GM18861 (cell line): ENCODE results near the gene TGFBR3.

Source experiments
- ATAC-seq: cut with Tn5 transposase; IDR thresholded peaks from one replicate; pipeline ENCODE4 v1.9.1; 2021; ENCODE audit not compliant: unreplicated experiment

TGFBR3 gene

GRCh38 chr1:91827459-91828321 is 58.3 kb downstream of the TGFBR3 start:
- ATAC-seq: no peak

GRCh38 chr1:91827087-91827458 is 58.9 kb downstream of the TGFBR3 start:
- ATAC-seq: no peak

GRCh38 chr1:91826649-91827048 is 59.3 kb downstream of the TGFBR3 start:
- no peak for ATAC-seq

- ATAC-seq: no peak
Measured at GRCh38 chr1:91826248-91826647, 59.7 kb downstream of the TGFBR3 start.

- no peak for ATAC-seq
Measured at GRCh38 chr1:91821126-91821868, 64.7 kb downstream of the TGFBR3 start.

- ATAC-seq: no peak
Measured at GRCh38 chr1:91819038-91819788, 66.7 kb downstream of the TGFBR3 start.

- no peak for ATAC-seq
Measured at GRCh38 chr1:91818713-91818975, 67.3 kb downstream of the TGFBR3 start.

- no peak for ATAC-seq
Measured at GRCh38 chr1:91817211-91817905, 68.6 kb downstream of the TGFBR3 start.

- no peak for ATAC-seq
Measured at GRCh38 chr1:91816031-91816430, 69.9 kb downstream of the TGFBR3 start.

- no peak for ATAC-seq
Measured at GRCh38 chr1:91814448-91814847, 71.5 kb downstream of the TGFBR3 start.

- no peak for ATAC-seq
Measured at GRCh38 chr1:91813813-91814212, 72.1 kb downstream of the TGFBR3 start.

GRCh38 chr1:91811363-91812025 is 74.5 kb downstream of the TGFBR3 start:
- no peak for ATAC-seq

- ATAC-seq: no peak
Measured at GRCh38 chr1:91809317-91809716, 76.6 kb downstream of the TGFBR3 start.

GRCh38 chr1:91807921-91808620 is 77.9 kb downstream of the TGFBR3 start:
- no peak for ATAC-seq

GRCh38 chr1:91806769-91807700 is 78.9 kb downstream of the TGFBR3 start:
- no peak for ATAC-seq

GRCh38 chr1:91806181-91806768 is 79.7 kb downstream of the TGFBR3 start:
- ATAC-seq: no peak

- ATAC-seq: no peak
Measured at GRCh38 chr1:91805311-91805801, 80.6 kb downstream of the TGFBR3 start.

- no peak for ATAC-seq
Measured at GRCh38 chr1:91804546-91805023, 81.4 kb downstream of the TGFBR3 start.
